Mucosa of stomach (tissue), 1 donor: ENCODE measurements around the gene ZNF25.
"Not testable (repeated sequence)": the region's sequence is repeated elsewhere in the genome, so short reads cannot be mapped to it uniquely, and the experiment has no call there.

Experiments
- H3K27me3 ChIP-seq: one replicate; pipeline ENCODE4 v1.7.0; 2013; ENCODE audit warnings: mild to moderate bottlenecking, low read length; ENCODE audit not compliant: control insufficient read depth, insufficient read depth
- H3K36me3 ChIP-seq: one replicate; pipeline ENCODE4 v1.7.0; 2013; ENCODE audit warnings: low read length; ENCODE audit not compliant: control insufficient read depth, insufficient read depth
- H3K4me1 ChIP-seq: one replicate; pipeline ENCODE4 v1.7.0; 2013; ENCODE audit warnings: mild to moderate bottlenecking, low read length; ENCODE audit not compliant: control insufficient read depth, insufficient read depth
- H3K4me3 ChIP-seq: one replicate; pipeline ENCODE4 v1.7.0; 2013; ENCODE audit warnings: low read length
- H3K9ac ChIP-seq: one replicate; pipeline ENCODE4 v1.7.0; 2013; ENCODE audit warnings: mild to moderate bottlenecking, low read length, moderate library complexity
- H3K9me3 ChIP-seq: one replicate; pipeline ENCODE4 v1.7.0; 2013; ENCODE audit warnings: mild to moderate bottlenecking, low read length, moderate library complexity; ENCODE audit not compliant: control insufficient read depth
- donor health status: Pancreatic carcinoma.

The ZNF25 gene

GRCh38 chr10:37934791-37935190 lies 41.7 kb downstream of the ZNF25 start:
- Histone ChIP-seq H3K36me3 (no peaks in the 10 kb centered on the region), H3K9me3 (no peaks in the 10 kb centered on the region), H3K4me3 (no peak overlapping the region), H3K4me1 (no peaks in the 10 kb centered on the region), H3K9ac (no peak overlapping the region), H3K27me3 (no peaks in the 10 kb centered on the region)

- no peaks in the 10 kb centered on the region for H3K36me3 ChIP-seq
- H3K27me3 ChIP-seq: no peaks in the 10 kb centered on the region
- no peak overlapping the region for H3K4me3 ChIP-seq
- H3K9me3 ChIP-seq: no peaks in the 10 kb centered on the region
- no peak overlapping the region for H3K9ac ChIP-seq
- no peaks in the 10 kb centered on the region for H3K4me1 ChIP-seq
These were observed 46.0 kb downstream of the ZNF25 start for GRCh38 chr10:37930423-37930822.

GRCh38 chr10:37908165-37908564 lies 68.3 kb downstream of the ZNF25 start:
- not testable (repeated sequence) for H3K9ac ChIP-seq, H3K36me3 ChIP-seq, H3K4me1 ChIP-seq, H3K4me3 ChIP-seq, H3K27me3 ChIP-seq, H3K9me3 ChIP-seq

- no peak overlapping the region for H3K9ac ChIP-seq
- no peaks in the 10 kb centered on the region for H3K27me3 ChIP-seq
- no peaks in the 10 kb centered on the region for H3K9me3 ChIP-seq
- H3K4me3 ChIP-seq: no peak overlapping the region
- no peaks in the 10 kb centered on the region for H3K4me1 ChIP-seq
- H3K36me3 ChIP-seq: no peaks in the 10 kb centered on the region
These were observed 70.1 kb downstream of the ZNF25 start for GRCh38 chr10:37906382-37906781.
